ENCODE measurements around the gene GSTT2.
"Not testable (repeated sequence)": the region's sequence is repeated elsewhere in the genome, so short reads cannot be mapped to it uniquely, and the experiment has no call there.

DNA sequence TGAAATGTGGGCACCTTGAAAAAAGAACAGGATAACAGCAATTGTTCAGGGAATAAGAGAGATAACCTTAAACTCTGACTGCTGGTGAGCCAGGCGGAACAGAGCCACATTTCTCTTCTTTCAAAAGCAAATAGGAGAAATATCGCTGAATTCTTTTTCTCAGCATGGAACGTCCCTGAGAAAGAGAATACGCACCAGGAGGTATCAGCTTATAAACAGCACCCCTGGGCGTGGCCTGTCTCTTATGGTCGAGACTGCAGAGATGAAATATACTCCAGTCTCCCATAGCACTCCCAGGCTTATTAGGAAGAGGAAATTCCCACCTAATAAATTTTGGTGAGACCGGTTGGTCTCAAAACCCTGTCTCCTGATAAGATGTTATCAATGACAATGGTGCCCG lies 24.0 kb upstream of the GSTT2 start:
- TF ChIP-seq, protein P1, sequence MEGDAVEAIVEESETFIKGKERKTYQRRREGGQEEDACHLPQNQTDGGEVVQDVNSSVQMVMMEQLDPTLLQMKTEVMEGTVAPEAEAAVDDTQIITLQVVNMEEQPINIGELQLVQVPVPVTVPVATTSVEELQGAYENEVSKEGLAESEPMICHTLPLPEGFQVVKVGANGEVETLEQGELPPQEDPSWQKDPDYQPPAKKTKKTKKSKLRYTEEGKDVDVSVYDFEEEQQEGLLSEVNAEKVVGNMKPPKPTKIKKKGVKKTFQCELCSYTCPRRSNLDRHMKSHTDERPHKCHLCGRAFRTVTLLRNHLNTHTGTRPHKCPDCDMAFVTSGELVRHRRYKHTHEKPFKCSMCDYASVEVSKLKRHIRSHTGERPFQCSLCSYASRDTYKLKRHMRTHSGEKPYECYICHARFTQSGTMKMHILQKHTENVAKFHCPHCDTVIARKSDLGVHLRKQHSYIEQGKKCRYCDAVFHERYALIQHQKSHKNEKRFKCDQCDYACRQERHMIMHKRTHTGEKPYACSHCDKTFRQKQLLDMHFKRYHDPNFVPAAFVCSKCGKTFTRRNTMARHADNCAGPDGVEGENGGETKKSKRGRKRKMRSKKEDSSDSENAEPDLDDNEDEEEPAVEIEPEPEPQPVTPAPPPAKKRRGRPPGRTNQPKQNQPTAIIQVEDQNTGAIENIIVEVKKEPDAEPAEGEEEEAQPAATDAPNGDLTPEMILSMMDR (optimal IDR thresholded peaks at IDR 0.05 in 1 of 3, IDR thresholded peaks at IDR 0.05 in 1 of 3, conservative IDR thresholded peaks at IDR 0.05 in 1 of 3; ENCODE audit: extremely low read depth in 1 of 3, insufficient read depth in 2 of 3, low read length in 3 of 3): not testable (repeated sequence)
- not testable (repeated sequence) for TF ChIP-seq EZH2 (IDR thresholded peaks at IDR 0.05; ENCODE audit: low read length)
